Thyroid gland (tissue), 4 donors: Measurements from ENCODE around the gene LTV1. TPM values are rescaled to one million over a fixed set of nuclear protein-coding genes. Genes with fewer than 3 reads are reported as not detected.

ENCODE experiments used
- DNase-seq, 2 donors: peaks; one replicate each; pipeline ENCODE4 v3.0.0-alpha.2; 2019
- H3K27ac ChIP-seq, 3 donors: fragments of 200-600 bp; sonication (generic); 1 replicate in 2 of 3; 2 replicates in 1 of 3; pipeline ENCODE4 v1.5.1; 2016 to 2019; ENCODE audit warnings: mild to moderate bottlenecking in 1 of 3, moderate library complexity in 1 of 3
- H3K27me3 ChIP-seq: fragments of 200-600 bp; sonication (generic); one replicate; pipeline ENCODE4 v1.5.1; 2019
- H3K36me3 ChIP-seq, 2 donors: fragments of 200-600 bp; sonication (generic); one replicate each; pipeline ENCODE4 v1.5.1; 2016 to 2019
- H3K4me1 ChIP-seq, 2 donors: fragments of 200-600 bp; sonication (generic); one replicate each; pipeline ENCODE4 v1.5.1; 2017 to 2019
- H3K4me3 ChIP-seq, 3 donors: fragments of 200-600 bp; sonication (generic); replicated peaks in 1 of 3; 1 replicate in 2 of 3; 2 replicates in 1 of 3; pipeline ENCODE4 v1.5.1; 2016; ENCODE audit warnings: mild to moderate bottlenecking in 1 of 3
- H3K9me3 ChIP-seq: fragments of 200-600 bp; sonication (generic); one replicate; pipeline ENCODE4 v1.5.1; 2017
- CTCF ChIP-seq, 6 experiments: fragments of 200-600 bp in 3 of 6; fragments of 450-650 bp in 3 of 6; sonication (generic) in 3 of 6; IDR thresholded peaks; one replicate each; pipeline ENCODE4 v1.5.1; 2016 to 2019; ENCODE audit warnings: antibody characterized with exemption in 6 of 6, mild to moderate bottlenecking in 2 of 6, inconsistent platforms in 1 of 6, moderate library complexity in 1 of 6
- POLR2A ChIP-seq, 2 donors: fragments of 450-650 bp; IDR thresholded peaks; one replicate each; pipeline ENCODE4 v1.6.1; 2017; ENCODE audit warnings: antibody characterized with exemption in 2 of 2, mild to moderate bottlenecking in 2 of 2, moderate library complexity in 1 of 2
- WGBS, 2 donors: methylation state at CpG; one replicate each; pipeline ENCODE4 v1.1.5; 2017; 5-methylcytosine and 5-hydroxymethylcytosine counted together
- intact Hi-C: fragments of 100-400 bp; cut with DNase I; formaldehyde crosslinking; loops from one replicate; pipeline ENCODE4 v1.15.1; 2023
- total RNA-seq, 4 donors: library from RNA; depleted of rRNA; stranded (reverse); fragments of >200 nt; gene quantifications; one replicate each; pipeline ENCODE4 v1.2.3, GENCODE V29; 2016

Gene LTV1
- total RNA-seq, 4 donors from 2014 or later: 10.8 to 15.7 (median 13.6) TPM

- Histone ChIP-seq H3K27ac (no peak overlapping the region), H3K4me1 (peaks cover 17 to 23% of the 10 kb centered on the region in 2 donors), H3K36me3 (no peaks in the 10 kb centered on the region), H3K9me3 (no peaks in the 10 kb centered on the region), H3K27me3 (no peaks in the 10 kb centered on the region), H3K4me3 (no peak overlapping the region)
- WGBS, 2 donors: 92 to 94% methylated on average over 2 of the region's 2 CpGs
- DNase-seq: no peak
- intact Hi-C loops: no loop called here
- TF ChIP-seq CTCF (IDR thresholded peaks at IDR 0.05): no peak
- TF ChIP-seq POLR2A (IDR thresholded peaks at IDR 0.05): no peak
Measured at GRCh38 chr6:143900358-143900757, 57.2 kb downstream of the LTV1 start.

- H3K9me3 ChIP-seq: no peaks in the 10 kb centered on the region
- H3K27me3 ChIP-seq: no peaks in the 10 kb centered on the region
- no peaks in the 10 kb centered on the region for H3K36me3 ChIP-seq
- no peak overlapping the region for H3K4me3 ChIP-seq
- peak overlapping the region; percentile 63 to 85 (median 70) for H3K27ac ChIP-seq
- WGBS, 2 donors: 15 to 20% methylated on average over 6 of the region's 6 CpGs
- DNase-seq: peak; percentile 61 to 72
- H3K4me1 ChIP-seq: peaks cover 16 to 17% of the 10 kb centered on the region in 2 donors
- no peak for TF ChIP-seq CTCF (IDR thresholded peaks at IDR 0.05)
- no peak for TF ChIP-seq POLR2A (IDR thresholded peaks at IDR 0.05)
- intact Hi-C loops: no loop called here
Measured at GRCh38 chr6:143901885-143902750, 59.0 kb downstream of the LTV1 start.

GRCh38 chr6:143902827-143903226 is 59.7 kb downstream of the LTV1 start:
- Histone ChIP-seq H3K9me3 (no peaks in the 10 kb centered on the region), H3K36me3 (no peaks in the 10 kb centered on the region), H3K4me1 (peaks cover 16 to 17% of the 10 kb centered on the region in 2 donors), H3K27ac (peak overlapping the region; percentile 63 to 85 (median 70)), H3K27me3 (no peaks in the 10 kb centered on the region), H3K4me3 (no peak overlapping the region)
- intact Hi-C loops: no loop called here
- TF ChIP-seq CTCF (IDR thresholded peaks at IDR 0.05) (no peak), POLR2A (IDR thresholded peaks at IDR 0.05) (no peak)
- 87 to 92% methylated on average over 2 of the region's 2 CpGs for WGBS, 2 donors
- DNase-seq: no peak

- Histone ChIP-seq H3K27me3 (no peaks in the 10 kb centered on the region), H3K9me3 (no peaks in the 10 kb centered on the region), H3K36me3 (no peaks in the 10 kb centered on the region), H3K4me1 (no peaks in the 10 kb centered on the region), H3K27ac (no peak overlapping the region), H3K4me3 (no peak overlapping the region)
- intact Hi-C loops: no loop called here
- TF ChIP-seq CTCF (IDR thresholded peaks at IDR 0.05) (no peak), POLR2A (IDR thresholded peaks at IDR 0.05) (no peak)
- WGBS, 2 donors: 96 to 97% methylated on average over 1 of the region's 1 CpG
- DNase-seq: no peak
Measured at GRCh38 chr6:143911028-143911427, 67.9 kb downstream of the LTV1 start.

- 83% methylated on average over 1 of the region's 1 CpG; no CpG with 5 or more reads in 1 of the 2 donors for WGBS, 2 donors
- Histone ChIP-seq H3K9me3 (no peaks in the 10 kb centered on the region), H3K4me1 (no peaks in the 10 kb centered on the region), H3K27me3 (no peaks in the 10 kb centered on the region), H3K36me3 (no peaks in the 10 kb centered on the region), H3K4me3 (no peak overlapping the region), H3K27ac (no peak overlapping the region)
- intact Hi-C loops: no loop called here
- DNase-seq: no peak
- TF ChIP-seq CTCF (IDR thresholded peaks at IDR 0.05) (no peak), POLR2A (IDR thresholded peaks at IDR 0.05) (no peak)
Measured at GRCh38 chr6:143912671-143913070, 69.5 kb downstream of the LTV1 start.
